DOHH2 (cell line): Measurements from ENCODE around the gene ADAMTSL5.

ENCODE experiments used
- H3F3A ChIP-seq: fragments of 200-600 bp; sonication (generic), shearing (Covaris generic); 2 replicates; pipeline ENCODE4 v1.6.0; 2016; ENCODE audit warnings: antibody characterized with exemption, mild to moderate bottlenecking; ENCODE audit not compliant: control insufficient read depth, insufficient read depth
- H3K27ac ChIP-seq: fragments of 200-600 bp; sonication (generic); 2 replicates; pipeline ENCODE4 v1.5.1; 2014; ENCODE audit warnings: low read depth, mild to moderate bottlenecking, low read length, moderate library complexity
- H3K27me3 ChIP-seq: fragments of 200-600 bp; sonication (generic); 2 replicates; pipeline ENCODE4 v1.6.1; 2014; ENCODE audit warnings: mild to moderate bottlenecking, low read length, mixed read lengths; ENCODE audit not compliant: control insufficient read depth
- H3K36me3 ChIP-seq: fragments of 200-600 bp; sonication (generic); 2 replicates; pipeline ENCODE4 v1.6.1; 2014; ENCODE audit warnings: mild to moderate bottlenecking, low read length, moderate library complexity, mixed read lengths; ENCODE audit not compliant: control insufficient read depth
- H3K4me1 ChIP-seq: fragments of 200-600 bp; sonication (generic); 2 replicates; pipeline ENCODE4 v1.6.1; 2014; ENCODE audit warnings: mild to moderate bottlenecking, low read length, mixed read lengths; ENCODE audit not compliant: control insufficient read depth
- H3K4me2 ChIP-seq: fragments of 200-600 bp; sonication (generic); 2 replicates; pipeline ENCODE4 v1.6.0; 2014; ENCODE audit warnings: mild to moderate bottlenecking, low read length, moderate library complexity
- H3K4me3 ChIP-seq: fragments of 200-600 bp; sonication (generic); 2 replicates; pipeline ENCODE4 v1.5.1; 2014; ENCODE audit warnings: mild to moderate bottlenecking, low read length, mixed read lengths
- H3K79me2 ChIP-seq: fragments of 200-600 bp; sonication (generic); 2 replicates; pipeline ENCODE4 v1.6.1; 2014; ENCODE audit warnings: mild to moderate bottlenecking, low read length, mixed read lengths; ENCODE audit not compliant: control insufficient read depth
- H3K9me2 ChIP-seq: fragments of 200-600 bp; sonication (generic); replicated peaks from 2 replicates; pipeline ENCODE4 v1.6.1; 2014; ENCODE audit warnings: mild to moderate bottlenecking, low read length, mixed read lengths; ENCODE audit not compliant: control insufficient read depth
- H3K9me3 ChIP-seq: fragments of 200-600 bp; sonication (generic); 2 replicates; pipeline ENCODE4 v1.6.1; 2014; ENCODE audit warnings: antibody characterized with exemption, low read length, mixed read lengths; ENCODE audit not compliant: control insufficient read depth, insufficient read depth
- H4K20me1 ChIP-seq: fragments of 200-600 bp; sonication (generic); 2 replicates; pipeline ENCODE4 v1.6.0; 2014; ENCODE audit warnings: low read depth, mild to moderate bottlenecking, antibody characterized with exemption, low read length, moderate library complexity; ENCODE audit not compliant: control insufficient read depth, insufficient read depth
- EZH2phosphoT487 ChIP-seq: fragments of 200-600 bp; sonication (generic); IDR thresholded peaks from 2 replicates; pipeline ENCODE4 v1.6.1; 2017; ENCODE audit warnings: borderline replicate concordance, mild to moderate bottlenecking, antibody characterized with exemption, low read length, moderate library complexity, mixed read lengths
- TF ChIP-seq, protein P1 (sequence below): fragments of 200-600 bp; sonication (generic); IDR thresholded peaks from one replicate; pipeline ENCODE4 v1.5.1; 2014; ENCODE audit warnings: antibody characterized with exemption, mild to moderate bottlenecking, low read depth, low read length; ENCODE audit not compliant: poor library complexity, severe bottlenecking

The ADAMTSL5 gene

GRCh38 chr19:1456121-1456900, 56.5 kb downstream of the ADAMTSL5 start:
- Histone ChIP-seq H3K9me3 (no peaks in the 10 kb centered on the region), H3K4me2 (peak overlapping the region; percentile 65), H3K4me1 (peaks cover 27% of the 10 kb centered on the region), H3K79me2 (no peaks in the 10 kb centered on the region), H3K36me3 (no peaks in the 10 kb centered on the region), H3F3A (peaks cover 8% of the 10 kb centered on the region; the same call in 1 of the 2 replicates), H3K27ac (no peak overlapping the region), H3K9me2 (no peaks in the 10 kb centered on the region), H4K20me1 (peaks cover 4% of the 10 kb centered on the region), H3K4me3 (peak overlapping the region; percentile 47; the same call in 1 of the 2 replicates), H3K27me3 (peaks cover 2% of the 10 kb centered on the region; the same call in 1 of the 2 replicates)
- no peak for TF ChIP-seq EZH2phosphoT487
- TF ChIP-seq, protein P1, sequence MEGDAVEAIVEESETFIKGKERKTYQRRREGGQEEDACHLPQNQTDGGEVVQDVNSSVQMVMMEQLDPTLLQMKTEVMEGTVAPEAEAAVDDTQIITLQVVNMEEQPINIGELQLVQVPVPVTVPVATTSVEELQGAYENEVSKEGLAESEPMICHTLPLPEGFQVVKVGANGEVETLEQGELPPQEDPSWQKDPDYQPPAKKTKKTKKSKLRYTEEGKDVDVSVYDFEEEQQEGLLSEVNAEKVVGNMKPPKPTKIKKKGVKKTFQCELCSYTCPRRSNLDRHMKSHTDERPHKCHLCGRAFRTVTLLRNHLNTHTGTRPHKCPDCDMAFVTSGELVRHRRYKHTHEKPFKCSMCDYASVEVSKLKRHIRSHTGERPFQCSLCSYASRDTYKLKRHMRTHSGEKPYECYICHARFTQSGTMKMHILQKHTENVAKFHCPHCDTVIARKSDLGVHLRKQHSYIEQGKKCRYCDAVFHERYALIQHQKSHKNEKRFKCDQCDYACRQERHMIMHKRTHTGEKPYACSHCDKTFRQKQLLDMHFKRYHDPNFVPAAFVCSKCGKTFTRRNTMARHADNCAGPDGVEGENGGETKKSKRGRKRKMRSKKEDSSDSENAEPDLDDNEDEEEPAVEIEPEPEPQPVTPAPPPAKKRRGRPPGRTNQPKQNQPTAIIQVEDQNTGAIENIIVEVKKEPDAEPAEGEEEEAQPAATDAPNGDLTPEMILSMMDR, result no peak

- Histone ChIP-seq H3K27me3 (peaks cover 10% of the 10 kb centered on the region), H3K36me3 (no peaks in the 10 kb centered on the region), H3K4me2 (peak overlapping the region; percentile 65), H3K79me2 (no peaks in the 10 kb centered on the region), H3K9me2 (no peaks in the 10 kb centered on the region), H3K9me3 (no peaks in the 10 kb centered on the region), H3K4me1 (peaks cover 27% of the 10 kb centered on the region), H3F3A (peaks cover 8% of the 10 kb centered on the region; the same call in 1 of the 2 replicates), H3K4me3 (peak overlapping the region; percentile 47), H4K20me1 (peaks cover 6% of the 10 kb centered on the region), H3K27ac (peak overlapping the region; percentile 36)
- TF ChIP-seq, protein P1, result no peak
- TF ChIP-seq EZH2phosphoT487, result no peak
Observed at GRCh38 chr19:1455336-1456120, 57.3 kb downstream of the ADAMTSL5 start.
